Fibroblast of upper back skin (primary cell): ENCODE data around the gene NDUFB8.
A peak's percentile ranks its signal among the peaks of the same experiment; 100 is the strongest.
"Not testable (repeated sequence)": the region's sequence is repeated elsewhere in the genome, so short reads cannot be mapped to it uniquely, and the experiment has no call there.

Experiments
- DNase-seq: peaks from one replicate; pipeline ENCODE4 v3.0.0-alpha.2; 2013

Gene NDUFB8

DNA sequence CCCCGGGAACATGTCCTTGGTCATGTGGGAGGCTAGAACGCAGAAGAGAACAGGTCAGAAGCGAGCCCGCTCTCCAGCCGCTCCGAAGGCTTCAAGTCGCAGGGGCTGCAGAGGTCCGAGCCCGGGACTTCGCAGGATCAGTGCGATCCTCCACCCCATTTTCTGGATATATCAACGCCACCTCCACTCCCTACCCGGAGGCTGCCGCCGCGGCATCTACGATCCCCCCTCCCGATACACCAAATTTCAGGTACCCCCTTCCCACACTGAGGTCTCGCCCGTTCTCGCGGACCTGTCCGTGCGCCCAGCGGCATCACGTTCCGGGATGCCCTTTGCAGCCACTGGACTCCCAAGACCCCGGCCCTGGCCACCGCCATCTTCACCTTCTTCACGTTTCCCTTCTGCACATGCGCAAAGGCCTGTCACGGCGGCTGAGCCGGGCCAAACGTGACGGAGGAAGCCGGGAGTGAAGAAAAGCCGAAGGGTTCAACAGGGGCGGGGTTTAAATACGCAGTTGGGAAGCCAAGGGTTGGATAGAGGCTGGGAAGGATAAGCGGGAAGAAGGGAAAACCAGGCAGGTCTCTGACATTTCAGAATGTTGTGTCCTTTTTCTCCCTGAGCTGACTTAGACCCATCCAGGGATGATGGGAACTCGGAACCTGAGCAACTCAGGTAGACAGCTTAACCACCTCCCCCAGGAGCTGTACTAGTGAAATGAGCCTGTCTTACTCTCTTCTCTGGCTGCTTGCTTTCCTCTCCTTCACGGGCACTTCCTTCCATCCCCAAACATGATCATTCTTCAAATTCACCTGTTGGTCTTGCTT lies at the start of gene NDUFB8:
TSS of gene NDUFB8 (minus strand) at position 397 of the 824 bp plus-strand sequence. CDS start at position 377, 20 bp downstream.
- peak; percentile 84 for DNase-seq

- DNase-seq, result no peak
Observed at GRCh38 chr10:100576282-100576635, 46.6 kb upstream of the NDUFB8 start.

DNA sequence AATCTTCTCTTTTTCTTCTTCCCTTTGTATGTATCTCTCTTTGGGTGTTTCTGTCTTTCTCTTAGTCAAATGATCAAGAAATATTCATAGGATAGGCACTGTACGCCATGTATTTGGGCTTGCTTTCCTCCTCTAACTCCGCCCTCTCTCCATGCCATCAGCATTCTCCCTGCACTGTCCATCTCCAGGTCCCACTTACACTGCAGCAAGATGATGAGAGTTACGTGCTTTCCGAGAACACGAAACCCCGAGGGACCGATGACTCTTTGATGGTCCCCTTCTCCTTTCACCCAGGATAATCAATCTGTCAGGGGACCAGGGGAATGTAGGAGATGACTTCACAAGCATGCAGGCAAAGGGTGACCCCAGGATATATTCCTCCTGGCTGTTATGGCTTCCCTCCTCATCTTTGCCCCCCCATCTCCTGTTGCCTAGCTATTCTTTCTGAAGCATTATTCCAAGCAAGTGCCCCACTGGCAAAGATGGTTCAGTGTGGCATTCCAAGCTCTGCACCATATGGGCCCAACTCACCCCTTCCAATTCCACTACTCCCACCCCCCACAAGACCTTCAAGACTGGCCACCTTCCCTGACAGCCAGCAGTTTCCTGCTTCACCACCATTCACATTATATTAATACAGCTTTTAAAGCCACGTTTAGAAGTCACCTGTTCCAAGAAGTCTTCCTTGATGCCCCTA lies 46.1 kb upstream of the NDUFB8 start:
- DNase-seq, result no peak

DNA sequence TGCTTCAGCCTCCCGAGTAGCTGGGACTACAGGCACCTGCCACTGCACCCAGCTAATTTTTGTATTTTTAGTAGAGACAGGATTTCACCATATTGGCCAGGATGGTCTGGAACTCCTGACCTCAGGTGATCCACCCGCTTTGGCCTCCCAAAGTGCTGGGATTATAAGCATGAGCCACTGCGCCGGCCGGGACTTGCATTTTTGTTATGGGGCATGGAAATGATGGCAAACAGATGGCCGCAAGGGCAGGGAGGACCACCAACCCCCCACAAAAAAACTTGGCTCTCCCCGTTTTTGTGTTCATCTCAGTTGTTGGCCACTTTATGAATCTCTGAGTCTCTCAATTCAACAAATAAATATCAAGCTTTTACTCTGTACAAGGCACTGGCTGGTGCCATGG lies 45.5 kb upstream of the NDUFB8 start:
- not testable (repeated sequence) for DNase-seq

DNA sequence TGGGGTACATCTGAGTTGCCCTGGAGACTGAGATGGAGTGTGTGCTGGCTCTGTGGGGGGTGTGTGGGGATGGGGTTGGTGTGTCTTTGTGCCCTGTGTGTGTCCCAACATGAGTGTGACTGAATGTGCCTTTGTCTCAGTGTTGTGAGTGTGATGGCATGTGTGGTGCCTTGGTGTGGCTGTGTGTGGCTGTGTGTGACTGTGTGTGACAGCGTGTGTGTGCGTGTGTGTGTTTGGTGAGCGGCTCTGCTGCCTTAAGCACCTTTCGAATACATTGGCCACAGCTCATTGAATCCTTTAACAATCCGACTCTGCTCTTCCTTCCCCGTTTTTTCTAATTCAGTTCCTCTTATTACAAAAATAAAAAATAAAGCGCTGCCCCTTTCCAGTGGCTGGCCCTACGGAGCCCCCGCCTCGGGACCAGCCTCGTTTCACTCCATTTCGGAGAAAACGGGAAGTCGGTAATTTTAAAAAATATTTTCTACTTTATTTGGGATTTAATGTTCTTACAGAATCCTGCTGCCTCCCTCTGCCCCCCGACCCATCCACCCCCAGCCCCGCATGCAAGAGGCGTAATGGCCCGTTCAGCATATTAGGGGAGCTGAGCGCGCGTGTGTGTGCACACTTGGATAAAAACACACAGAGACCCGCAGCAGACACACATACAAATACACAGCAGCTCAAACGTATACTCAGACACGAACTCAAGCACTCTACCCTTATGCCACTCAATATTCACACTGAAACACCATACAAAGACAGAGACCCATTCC lies 41.6 kb upstream of the NDUFB8 start:
- DNase-seq, result no peak

GRCh38 chr10:100570506-100570905 lies 40.8 kb upstream of the NDUFB8 start:
- no peak for DNase-seq

DNA sequence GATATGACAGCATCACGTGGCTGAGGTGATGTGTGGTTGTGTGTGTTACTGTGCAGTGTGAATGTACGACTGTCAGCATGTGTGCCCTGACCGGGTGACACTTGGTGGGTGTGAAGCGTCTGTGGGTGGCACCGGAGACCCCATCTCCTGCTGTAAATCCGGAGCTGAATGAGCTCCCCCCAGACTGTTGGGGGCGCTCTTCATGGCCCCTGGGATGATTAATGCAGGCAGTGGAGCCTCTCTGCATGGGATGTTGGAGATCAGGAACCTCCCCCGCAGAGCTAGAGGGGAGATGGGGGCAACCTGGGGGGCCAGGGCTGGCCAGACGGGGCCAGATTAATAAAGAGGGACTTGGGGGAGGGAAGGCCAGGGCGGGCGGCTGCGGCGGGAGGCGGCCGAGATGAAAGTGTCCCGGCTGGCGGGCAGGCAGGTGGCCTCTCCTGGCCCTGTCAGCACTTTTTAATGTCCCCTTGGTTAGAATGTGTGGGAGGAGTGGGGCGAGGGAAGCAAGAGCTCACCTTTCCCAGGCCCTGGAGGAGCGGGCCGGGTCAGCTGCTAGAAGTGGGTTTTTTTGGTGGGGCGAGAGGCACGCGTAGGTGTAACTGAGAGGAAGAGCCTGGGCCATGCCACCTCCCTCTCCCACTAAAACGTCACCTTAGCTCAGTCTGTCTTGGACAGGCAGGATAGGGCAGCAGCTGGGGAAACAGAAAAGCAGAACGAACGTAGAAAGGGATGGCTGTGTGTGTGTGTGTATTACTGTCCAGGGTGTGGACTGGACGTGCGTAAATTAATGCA lies 40.2 kb upstream of the NDUFB8 start:
- no peak for DNase-seq

GRCh38 chr10:100568912-100569311 lies 39.2 kb upstream of the NDUFB8 start:
- no peak for DNase-seq

- DNase-seq, result no peak
Observed at GRCh38 chr10:100567826-100568225, 38.2 kb upstream of the NDUFB8 start.

- no peak for DNase-seq
Observed at GRCh38 chr10:100567249-100567648, 37.6 kb upstream of the NDUFB8 start.

DNA sequence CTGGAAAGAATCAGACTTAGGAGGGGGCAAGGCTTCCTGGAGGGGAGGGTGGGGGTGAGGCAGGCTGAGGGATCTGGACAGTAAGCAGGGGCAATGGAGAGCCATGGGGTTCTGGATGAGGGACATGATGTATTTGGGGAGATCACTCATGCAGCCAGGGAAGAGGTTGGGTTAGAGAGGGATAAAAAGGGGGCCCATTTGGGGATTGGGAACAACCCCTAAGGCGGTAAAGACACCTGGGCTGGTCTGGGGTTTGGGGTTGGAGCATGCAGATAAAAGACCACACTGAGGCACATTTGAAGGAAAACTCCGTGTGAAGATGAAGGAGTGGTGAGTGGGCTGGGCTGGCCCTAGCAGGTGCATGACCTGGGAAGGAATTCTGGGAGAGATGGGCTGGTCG lies 36.9 kb upstream of the NDUFB8 start:
- DNase-seq, result no peak

GRCh38 chr10:100565206-100565985 lies 35.7 kb upstream of the NDUFB8 start:
- DNase-seq, result no peak

DNA sequence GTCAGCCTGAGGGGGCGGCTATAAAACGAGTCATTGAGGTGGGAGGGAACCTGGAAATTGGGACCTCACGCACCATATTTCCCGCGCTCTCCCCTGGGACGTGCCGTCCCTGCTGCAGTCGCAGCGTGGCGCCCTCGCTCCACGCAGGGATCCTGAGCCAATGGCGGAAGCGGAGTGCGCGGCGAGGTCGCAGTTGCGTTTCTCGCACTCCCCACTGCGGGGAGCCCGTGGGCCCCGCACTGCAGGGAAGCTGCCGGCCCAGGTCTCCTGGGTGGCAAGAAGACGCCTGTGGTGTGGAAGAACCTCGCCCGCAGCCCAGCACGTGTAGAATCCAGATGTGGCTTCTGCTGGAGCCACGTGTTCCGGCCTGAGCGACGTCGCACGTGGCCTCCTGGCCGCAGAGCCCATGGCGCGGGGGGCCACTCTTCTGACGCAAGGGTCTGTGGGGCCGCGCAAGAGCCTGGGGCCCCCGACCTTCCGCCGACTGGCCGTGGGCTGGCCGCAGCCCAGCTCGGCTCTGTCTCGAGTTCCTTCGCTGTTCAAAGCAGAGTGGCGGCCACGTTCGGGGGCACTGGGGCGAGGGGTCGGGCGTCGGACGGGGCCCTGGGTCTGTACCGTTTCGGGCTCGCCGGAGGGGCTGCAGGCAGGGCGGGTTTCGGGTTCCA lies 32.5 kb upstream of the NDUFB8 start:
- peak; percentile 72 for DNase-seq

DNA sequence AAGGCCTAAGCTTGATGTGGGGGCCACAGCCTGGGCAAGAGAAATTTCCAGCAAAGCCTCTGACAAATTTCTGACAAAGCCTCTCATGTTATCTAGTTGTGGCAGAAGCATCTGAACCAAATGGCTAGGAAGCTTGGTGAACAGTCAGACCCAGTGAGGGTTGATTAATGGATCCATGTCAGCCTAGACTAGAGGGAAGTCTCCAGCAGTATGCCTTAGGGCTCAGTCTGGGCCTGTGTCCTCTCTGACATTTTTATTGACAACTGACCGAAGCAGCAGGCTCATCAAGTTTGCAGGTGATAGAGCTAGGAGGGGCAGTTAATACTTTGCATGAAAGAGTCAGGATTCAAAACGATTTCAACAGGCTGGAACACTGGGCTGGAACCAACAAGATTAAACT lies 31.3 kb upstream of the NDUFB8 start:
- DNase-seq, result no peak

GRCh38 chr10:100560248-100560647 lies 30.6 kb upstream of the NDUFB8 start:
- no peak for DNase-seq

DNA sequence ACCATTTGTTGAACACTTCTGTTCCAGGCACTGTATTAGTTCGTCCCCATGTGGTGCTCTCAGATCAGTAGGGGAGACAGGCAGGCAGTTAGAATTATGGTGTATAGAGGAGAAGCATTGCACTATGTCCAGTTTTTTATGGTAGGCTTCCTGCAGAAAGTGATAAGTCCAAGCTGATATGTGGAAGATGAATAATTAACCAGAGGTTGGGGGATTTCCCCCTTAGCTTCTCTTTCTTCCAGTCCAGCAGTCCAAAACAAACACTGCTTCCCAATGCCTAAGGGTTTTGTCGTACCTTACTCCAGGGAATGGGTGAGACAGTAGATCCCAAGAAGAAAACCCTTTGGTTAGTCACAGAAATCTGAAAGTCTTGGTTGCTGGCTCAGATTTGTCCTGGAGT lies 25.2 kb upstream of the NDUFB8 start:
- DNase-seq, result no peak

DNA sequence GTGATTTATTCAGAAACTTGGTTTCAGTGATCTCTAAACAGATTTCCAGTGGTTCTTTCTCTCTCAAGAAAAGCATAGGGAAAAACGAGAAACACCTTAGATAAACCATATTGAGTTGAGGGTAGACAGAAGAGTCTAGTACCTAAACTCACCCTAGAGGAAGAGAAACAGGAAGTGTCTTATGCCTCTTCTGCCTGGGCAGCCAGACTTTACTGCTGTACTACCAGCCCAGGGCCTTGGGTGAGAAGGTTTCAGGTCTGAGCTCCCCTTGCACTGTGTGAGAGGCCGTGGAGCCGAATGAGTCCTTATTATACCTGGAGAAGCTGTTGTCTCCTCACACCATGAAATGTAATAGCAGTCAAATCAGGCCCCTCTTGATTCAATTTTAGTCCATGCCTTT lies 24.3 kb upstream of the NDUFB8 start:
- no peak for DNase-seq

DNA sequence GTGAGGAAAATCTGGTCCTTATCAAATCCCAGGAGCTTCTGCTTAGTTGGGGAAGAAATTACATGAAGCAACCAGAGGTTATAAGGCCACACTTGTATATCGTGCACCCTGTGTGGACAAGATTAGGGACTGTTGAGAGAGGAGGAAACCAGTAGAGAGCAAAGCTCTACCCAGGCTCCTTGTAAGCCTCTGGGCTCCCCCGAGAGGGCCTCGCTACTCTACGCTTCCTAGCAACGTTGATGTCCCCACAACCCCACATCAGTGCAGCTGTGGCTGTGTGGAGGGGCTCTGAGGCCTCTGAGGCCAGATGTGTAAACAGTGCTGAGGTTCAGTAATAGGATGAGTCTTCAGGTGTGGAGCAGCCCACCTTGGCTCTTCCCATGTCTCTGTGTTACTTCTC lies 22.1 kb upstream of the NDUFB8 start:
- DNase-seq, result no peak

GRCh38 chr10:100551196-100551595 lies 21.5 kb upstream of the NDUFB8 start:
- no peak for DNase-seq

- no peak for DNase-seq
Observed at GRCh38 chr10:100544950-100545349, 15.3 kb upstream of the NDUFB8 start.

- DNase-seq, result no peak
Observed at GRCh38 chr10:100537475-100537874, 7.8 kb upstream of the NDUFB8 start.
